PC-9 (cell line): ENCODE measurements around the gene UBE4B.

Source experiments
- CTCF ChIP-seq: fragments of 200-600 bp; sonication (generic); conservative IDR thresholded peaks from 2 replicates; pipeline ENCODE4 v1.6.1; 2017; ENCODE audit warnings: mixed run types, antibody characterized with exemption, mild to moderate bottlenecking, moderate library complexity
- EZH2 ChIP-seq: fragments of 200-600 bp; sonication (generic); IDR thresholded peaks from 2 replicates; pipeline ENCODE4 v1.8.0; 2017; ENCODE audit warnings: antibody characterized with exemption, low read depth

GRCh38 chr1:10056599-10056987 is 23.8 kb downstream of the UBE4B start:
- TF ChIP-seq CTCF, result no peak
- TF ChIP-seq EZH2, result no peak
